Ovary (tissue), 3 donors: ENCODE data around the gene TUBB1.

Experiments
- EP300 ChIP-seq: sonication (generic); formaldehyde crosslinking; IDR thresholded peaks from one replicate; pipeline ENCODE4 v1.6.1; 2017; ENCODE audit warnings: antibody characterized with exemption
- POLR2A ChIP-seq: fragments of 450-650 bp; IDR thresholded peaks from one replicate; pipeline ENCODE4 v1.6.1; 2017; ENCODE audit warnings: antibody characterized with exemption, mild to moderate bottlenecking, moderate library complexity
- TF ChIP-seq, protein P1 (sequence below), 3 donors: fragments of 450-650 bp in 2 of 3; fragments of 200-600 bp in 1 of 3; IDR thresholded peaks; one replicate each; pipeline versions ENCODE4 v1.5.1 to v1.8.0; 2016 to 2022; ENCODE audit warnings: antibody characterized with exemption in 3 of 3, mild to moderate bottlenecking in 1 of 3
- donor health status: DM: no; HTN: no; CAD: no.

DNA sequence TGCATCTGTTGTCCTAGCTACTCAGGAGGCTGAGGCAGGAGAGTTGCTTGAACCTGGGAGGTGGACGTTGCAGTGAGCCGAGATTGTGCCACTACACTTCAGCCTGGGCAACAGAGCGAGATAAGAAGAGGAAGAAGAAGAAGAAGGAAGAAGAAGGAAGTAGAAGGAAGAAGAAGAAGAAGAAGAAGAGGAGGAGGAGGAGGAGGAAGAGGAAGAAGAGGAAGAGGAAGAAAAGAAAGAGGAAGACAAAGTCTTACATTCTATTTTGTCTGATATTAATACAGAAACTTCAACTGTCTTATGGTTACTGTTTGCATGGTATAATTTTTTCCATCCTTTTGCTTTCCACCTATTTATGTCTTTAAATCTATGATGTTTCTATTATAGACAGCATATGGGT, 45.4 kb upstream of the TUBB1 start:
- TF ChIP-seq, protein P1, sequence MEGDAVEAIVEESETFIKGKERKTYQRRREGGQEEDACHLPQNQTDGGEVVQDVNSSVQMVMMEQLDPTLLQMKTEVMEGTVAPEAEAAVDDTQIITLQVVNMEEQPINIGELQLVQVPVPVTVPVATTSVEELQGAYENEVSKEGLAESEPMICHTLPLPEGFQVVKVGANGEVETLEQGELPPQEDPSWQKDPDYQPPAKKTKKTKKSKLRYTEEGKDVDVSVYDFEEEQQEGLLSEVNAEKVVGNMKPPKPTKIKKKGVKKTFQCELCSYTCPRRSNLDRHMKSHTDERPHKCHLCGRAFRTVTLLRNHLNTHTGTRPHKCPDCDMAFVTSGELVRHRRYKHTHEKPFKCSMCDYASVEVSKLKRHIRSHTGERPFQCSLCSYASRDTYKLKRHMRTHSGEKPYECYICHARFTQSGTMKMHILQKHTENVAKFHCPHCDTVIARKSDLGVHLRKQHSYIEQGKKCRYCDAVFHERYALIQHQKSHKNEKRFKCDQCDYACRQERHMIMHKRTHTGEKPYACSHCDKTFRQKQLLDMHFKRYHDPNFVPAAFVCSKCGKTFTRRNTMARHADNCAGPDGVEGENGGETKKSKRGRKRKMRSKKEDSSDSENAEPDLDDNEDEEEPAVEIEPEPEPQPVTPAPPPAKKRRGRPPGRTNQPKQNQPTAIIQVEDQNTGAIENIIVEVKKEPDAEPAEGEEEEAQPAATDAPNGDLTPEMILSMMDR (IDR thresholded peaks at IDR 0.05), result no peak
- no peak for TF ChIP-seq POLR2A
- no peak for TF ChIP-seq EP300
